ENCODE measurements around the gene TRIM43.
"Not testable (repeated sequence)": the region's sequence is repeated elsewhere in the genome, so short reads cannot be mapped to it uniquely, and the experiment has no call there.

TRIM43 gene

DNA sequence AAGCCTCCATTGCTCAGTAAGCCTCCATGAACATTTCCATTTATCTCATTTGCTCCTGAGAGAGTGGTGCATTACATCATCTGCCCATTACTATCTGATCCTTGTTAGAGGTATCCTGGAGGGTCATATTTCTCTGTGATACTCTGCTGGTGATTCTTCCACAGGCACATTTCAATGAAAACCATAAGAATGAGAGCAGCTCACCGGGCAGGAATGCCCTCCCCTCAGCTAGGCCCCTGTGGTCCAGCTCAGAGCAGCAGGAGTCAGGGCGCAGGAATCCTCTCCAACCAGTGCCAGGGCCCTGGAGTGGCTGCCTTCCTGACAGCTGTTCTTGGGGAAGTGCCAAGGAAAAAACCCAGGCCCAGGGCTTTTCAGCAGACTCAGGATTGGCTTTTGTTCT lies 50.0 kb downstream of the TRIM43 start:
- not testable (repeated sequence) for DNase-seq (ENCODE audit: low spot score)

DNA sequence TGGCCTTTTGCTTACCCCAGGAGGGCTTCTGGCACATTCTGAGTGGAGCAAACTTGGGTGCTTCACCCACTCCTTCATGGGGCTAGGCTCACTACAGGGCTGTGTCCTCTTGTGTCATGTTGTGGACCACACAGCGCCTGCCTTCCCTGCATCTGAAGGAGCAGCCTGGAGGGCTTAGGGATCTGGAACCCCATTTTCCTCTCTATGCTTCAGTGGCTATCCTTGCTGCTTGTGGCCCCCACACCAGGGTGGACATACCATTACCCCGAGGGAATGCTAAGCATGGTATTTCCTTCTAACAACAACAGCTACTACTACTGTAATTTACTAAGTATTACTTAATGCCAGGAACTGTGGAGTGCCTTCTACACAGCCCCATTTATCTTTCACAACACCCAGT lies 50.6 kb downstream of the TRIM43 start:
- not testable (repeated sequence) for DNase-seq (ENCODE audit: low spot score)

DNA sequence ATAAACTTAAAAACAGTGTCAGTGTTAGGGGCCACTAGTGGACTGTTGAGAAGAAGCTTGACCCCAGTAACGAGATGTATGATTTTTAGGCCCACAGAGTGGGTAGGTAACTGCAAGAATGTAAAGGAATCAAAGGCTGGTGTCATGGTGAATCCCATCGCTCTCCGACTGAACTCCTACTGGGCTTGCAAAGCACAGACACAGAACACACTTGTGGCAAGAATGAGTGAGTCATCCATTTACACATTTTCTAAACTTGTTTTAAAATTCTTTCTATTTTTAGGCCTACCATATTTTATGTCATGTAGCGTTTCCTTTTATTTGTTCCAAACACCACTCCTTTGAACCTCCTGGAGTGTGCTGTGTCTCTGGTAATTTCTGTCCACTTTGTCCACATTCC lies 51.1 kb downstream of the TRIM43 start:
- not testable (repeated sequence) for DNase-seq (ENCODE audit: low spot score)

DNA sequence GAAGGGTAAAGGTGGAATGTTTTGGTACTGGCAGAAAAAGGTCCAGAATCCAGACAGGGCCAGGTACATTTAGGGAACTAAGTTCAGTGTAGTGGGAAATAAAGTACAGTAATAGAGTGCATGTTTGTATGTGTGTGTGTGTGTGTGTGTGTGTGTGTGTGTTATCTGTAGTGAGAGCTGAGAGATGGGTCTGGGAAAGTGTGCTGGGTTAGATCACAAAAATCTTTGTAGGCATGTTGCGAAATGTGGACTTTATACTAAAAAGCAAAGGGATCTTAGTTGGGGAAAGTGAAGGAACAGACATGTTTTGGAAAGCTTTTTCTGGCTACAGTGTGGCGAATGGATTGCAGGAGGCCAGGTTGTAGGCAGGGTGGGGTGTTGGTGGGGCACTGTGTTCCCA lies 53.5 kb downstream of the TRIM43 start:
- not testable (repeated sequence) for DNase-seq (ENCODE audit: low spot score)

DNA sequence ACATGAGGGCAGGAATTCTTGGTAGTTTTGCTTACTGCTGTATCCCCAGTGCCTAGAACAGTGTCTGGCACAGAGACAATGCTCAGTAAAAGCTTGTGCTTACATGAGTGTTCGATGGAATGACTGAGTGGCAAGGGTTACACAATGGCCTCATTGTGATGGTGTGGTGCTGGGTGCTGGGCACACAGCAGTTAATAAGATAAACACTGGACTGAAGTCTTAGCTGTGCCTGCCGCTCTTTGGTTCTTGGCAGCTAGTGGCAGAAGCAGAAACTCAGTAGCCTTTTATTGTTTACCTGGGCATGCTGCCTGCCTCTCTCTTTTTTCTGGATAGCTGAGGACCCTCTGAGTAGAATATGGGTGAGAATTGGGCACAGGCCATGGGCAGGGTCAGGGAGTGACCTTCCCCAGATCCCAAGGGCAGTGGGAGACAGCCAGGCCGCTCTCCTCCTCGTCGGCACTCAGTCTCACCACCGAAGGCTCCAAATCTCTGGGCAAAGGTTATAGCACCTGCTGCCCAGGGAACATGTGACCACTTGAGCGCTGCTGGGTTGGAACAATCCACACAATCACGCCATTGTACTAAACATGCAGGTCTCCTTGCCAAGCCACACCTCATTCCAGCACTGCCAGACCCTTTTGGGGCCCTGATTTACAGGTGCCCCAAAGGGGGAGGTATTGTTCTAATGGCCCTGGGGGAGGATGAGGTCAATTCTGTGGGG lies 54.6 kb downstream of the TRIM43 start:
- not testable (repeated sequence) for DNase-seq (ENCODE audit: low spot score)

DNA sequence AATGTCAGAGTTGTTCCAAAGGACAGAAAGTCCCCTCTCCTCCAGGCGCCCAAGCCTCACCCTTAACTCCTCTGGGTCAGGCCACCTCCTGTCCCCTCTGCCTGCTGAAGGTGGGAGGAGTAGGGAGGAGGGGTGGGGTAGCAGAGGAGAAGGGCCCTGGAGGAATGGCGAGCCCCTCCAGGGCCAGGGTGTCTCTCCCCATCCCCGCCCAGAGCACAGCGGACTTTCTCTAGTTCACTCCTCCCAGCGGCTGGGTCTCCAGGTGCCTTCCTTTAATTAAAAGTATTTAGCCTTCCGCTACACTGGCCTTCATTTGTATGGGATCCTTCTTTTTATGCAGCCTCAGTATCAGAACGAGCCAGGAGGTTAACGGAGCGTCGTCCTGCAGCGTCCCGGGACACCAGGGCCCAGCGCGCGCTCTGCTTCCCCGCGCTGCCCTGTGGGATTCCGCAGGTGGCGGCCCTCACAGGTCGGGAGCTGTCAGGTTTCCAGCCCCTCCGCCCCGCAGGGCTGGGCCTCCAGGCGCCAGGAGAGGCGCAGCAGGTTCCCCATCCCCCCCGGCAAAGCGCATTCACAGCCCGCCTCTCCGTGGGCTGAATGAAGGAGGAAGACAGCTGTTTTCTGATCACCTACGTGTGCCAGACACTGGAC lies 57.2 kb downstream of the TRIM43 start:
- not testable (repeated sequence) for DNase-seq (ENCODE audit: low spot score)
